ENCODE data around the gene TRAK1.

TRAK1 gene

DNA sequence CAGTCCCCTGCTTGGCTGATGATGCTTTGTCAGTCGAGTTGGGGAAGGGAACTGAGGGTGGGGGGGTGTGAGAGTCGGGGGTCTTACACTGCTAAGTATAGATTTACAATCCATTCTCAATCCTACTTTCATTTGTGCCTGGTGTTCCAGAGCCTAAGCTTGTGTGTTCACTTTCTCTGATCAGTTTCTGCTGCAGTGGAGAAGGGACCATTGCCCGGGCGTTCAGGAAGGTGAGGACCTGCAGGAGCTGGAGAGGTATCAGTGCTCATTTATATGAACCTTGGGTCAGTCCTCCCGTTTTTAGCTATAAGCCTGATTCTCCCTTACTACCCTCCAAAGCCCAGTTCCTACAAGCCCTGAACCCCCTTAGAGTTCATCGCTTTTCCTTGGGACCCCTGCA, 41.0 kb upstream of the TRAK1 start:
- TF ChIP-seq, protein P1, sequence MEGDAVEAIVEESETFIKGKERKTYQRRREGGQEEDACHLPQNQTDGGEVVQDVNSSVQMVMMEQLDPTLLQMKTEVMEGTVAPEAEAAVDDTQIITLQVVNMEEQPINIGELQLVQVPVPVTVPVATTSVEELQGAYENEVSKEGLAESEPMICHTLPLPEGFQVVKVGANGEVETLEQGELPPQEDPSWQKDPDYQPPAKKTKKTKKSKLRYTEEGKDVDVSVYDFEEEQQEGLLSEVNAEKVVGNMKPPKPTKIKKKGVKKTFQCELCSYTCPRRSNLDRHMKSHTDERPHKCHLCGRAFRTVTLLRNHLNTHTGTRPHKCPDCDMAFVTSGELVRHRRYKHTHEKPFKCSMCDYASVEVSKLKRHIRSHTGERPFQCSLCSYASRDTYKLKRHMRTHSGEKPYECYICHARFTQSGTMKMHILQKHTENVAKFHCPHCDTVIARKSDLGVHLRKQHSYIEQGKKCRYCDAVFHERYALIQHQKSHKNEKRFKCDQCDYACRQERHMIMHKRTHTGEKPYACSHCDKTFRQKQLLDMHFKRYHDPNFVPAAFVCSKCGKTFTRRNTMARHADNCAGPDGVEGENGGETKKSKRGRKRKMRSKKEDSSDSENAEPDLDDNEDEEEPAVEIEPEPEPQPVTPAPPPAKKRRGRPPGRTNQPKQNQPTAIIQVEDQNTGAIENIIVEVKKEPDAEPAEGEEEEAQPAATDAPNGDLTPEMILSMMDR (IDR thresholded peaks at IDR 0.05): no peak
- Mint-ChIP-seq H3K36me3 (ENCODE audit: low read depth) (peaks cover 6% of the 10 kb centered on the region), H3K9me3 (no peaks in the 10 kb centered on the region), H3K4me3 (no peak overlapping the region), H3K27ac (no peak overlapping the region), H3K27me3 (ENCODE audit: low read depth, poor library complexity) (peaks cover 2% of the 10 kb centered on the region), H3K4me1 (peaks cover 76% of the 10 kb centered on the region)
- DNase-seq: no peak

DNA sequence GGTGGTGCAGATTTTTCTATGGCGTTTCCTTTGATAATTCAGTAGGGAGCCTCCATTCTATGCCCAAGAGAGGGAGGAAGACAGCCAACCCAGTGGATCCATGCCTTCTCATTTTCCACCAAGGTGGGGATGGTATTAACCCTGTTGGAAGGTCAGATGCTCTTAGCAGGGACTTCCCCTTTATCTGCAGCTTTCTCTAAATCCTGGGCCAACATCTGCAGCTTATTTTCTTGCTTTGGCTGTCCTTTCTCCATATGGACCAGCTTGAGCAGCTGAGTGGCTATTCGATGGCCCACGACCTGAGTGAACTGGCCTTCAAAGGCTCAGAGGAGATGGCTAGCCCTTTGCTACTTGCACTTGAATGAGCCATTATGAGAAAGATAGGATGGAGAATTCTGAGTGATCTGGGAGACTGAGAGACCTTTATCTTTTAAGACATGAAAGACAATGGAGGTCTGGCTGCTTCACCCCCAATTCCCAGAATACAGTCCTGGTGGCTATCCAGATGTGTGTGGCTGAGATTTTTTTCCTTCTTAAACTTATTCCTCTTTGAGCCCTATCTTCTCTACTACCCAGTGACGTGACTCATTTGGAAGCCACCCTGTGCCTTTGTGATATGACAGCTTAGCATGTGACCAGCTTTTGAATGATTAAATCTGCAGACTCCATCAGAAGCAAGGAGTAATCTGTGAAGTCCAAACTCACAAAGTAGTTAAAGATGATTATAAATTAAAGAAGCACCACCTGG, 39.6 kb upstream of the TRAK1 start:
- H3K9me3 Mint-ChIP-seq: no peaks in the 10 kb centered on the region
- H3K4me1 Mint-ChIP-seq: peaks cover 69% of the 10 kb centered on the region
- no peak overlapping the region for H3K27ac Mint-ChIP-seq
- H3K36me3 Mint-ChIP-seq (ENCODE audit: low read depth): peaks cover 13% of the 10 kb centered on the region
- no peak for DNase-seq
- peaks cover 2% of the 10 kb centered on the region for H3K27me3 Mint-ChIP-seq (ENCODE audit: low read depth, poor library complexity)
- H3K4me3 Mint-ChIP-seq: no peak overlapping the region
- TF ChIP-seq, protein P1 (IDR thresholded peaks at IDR 0.05): no peak

DNA sequence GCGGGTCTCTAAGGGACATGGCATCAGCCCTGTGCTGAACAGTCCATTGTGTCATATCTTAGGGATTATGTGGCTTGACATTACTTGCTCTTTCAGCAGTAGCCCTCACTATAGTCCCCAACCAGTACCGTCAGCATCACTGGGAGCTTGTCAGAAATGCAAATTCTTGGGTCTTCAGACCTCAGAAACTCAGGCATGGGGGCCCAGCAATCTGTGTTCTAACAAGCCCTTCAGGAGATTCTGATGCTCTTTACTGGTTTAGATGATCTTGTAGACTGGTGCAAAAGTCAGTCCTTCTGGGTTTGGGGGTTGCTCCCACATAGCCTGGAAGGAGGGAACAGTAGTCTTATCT, 39.0 kb upstream of the TRAK1 start:
- Mint-ChIP-seq H3K36me3 (ENCODE audit: low read depth) (peaks cover 13% of the 10 kb centered on the region), H3K27me3 (ENCODE audit: low read depth, poor library complexity) (peaks cover 2% of the 10 kb centered on the region), H3K9me3 (no peaks in the 10 kb centered on the region), H3K4me1 (peaks cover 71% of the 10 kb centered on the region), H3K4me3 (no peak overlapping the region), H3K27ac (peak overlapping the region; percentile 93)
- TF ChIP-seq, protein P1 (IDR thresholded peaks at IDR 0.05): no peak
- DNase-seq: no peak

DNA sequence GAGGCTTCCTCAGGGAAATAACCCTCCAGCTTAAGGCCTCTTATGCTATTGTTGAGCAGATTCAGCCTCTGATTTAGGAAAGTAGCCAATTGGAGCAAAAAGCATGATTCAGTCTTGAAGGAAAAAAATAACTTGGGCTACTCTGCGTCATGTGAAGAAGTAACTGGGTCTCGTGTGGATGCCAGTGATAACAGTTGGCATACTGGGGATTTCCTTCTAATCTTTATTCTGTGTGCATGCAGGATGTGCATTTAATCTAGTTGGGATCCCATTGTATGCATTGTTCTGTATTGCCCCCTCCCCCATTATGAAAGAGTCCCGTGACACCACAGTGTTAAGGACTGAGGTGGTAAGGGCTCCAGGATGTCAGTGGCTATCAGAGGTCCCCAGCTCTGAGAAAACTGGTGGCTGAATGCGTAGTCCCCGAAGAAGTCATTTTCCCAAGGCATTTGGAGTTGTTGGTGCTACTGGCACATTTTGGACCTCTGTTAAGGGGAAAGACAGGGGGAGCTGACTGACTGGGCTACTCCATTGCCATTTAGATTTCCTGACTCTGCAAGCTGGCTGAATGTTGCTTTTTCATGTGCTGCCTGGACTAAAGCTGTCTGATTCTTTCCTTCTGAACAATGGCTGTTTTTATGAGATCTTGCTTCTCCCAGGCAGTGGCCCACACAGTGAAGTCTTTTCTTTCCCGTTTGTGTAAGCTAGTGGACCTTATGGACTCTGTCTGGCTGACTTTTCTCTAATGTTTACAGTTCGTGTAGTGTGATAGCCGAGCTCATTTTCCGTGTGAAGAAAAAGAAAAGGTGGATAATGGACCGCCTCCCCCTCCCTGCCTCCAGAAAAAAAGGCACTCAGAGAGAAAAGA, 38.4 kb upstream of the TRAK1 start:
- peaks cover 13% of the 10 kb centered on the region for H3K36me3 Mint-ChIP-seq (ENCODE audit: low read depth)
- peak overlapping the region; percentile 9 for H3K4me3 Mint-ChIP-seq
- peaks cover 2% of the 10 kb centered on the region for H3K27me3 Mint-ChIP-seq (ENCODE audit: low read depth, poor library complexity)
- H3K9me3 Mint-ChIP-seq: no peaks in the 10 kb centered on the region
- no peak for DNase-seq
- peak overlapping the region; percentile 93 for H3K27ac Mint-ChIP-seq
- peaks cover 73% of the 10 kb centered on the region for H3K4me1 Mint-ChIP-seq
- TF ChIP-seq, protein P1 (IDR thresholded peaks at IDR 0.05): no peak

DNA sequence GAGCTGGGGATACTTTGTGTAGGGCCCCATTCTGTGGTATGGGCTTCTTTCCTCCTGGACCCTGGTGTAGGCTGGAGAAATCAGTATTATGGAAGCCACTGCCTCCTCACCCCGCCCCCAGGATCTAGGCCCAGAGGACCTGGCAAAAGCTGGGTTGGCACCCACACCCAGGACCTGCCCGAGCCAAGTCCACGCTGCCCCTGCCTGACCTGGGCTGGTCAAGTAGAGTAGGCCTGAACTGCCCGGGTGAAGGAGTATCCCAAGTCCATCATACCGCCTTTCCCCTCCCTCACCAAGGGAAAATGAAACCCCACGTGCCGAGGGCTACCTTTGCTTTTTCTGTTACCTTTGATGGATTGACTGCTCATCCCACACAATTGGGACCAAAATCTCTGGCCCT, 37.7 kb upstream of the TRAK1 start:
- no peak overlapping the region for H3K27ac Mint-ChIP-seq
- H3K27me3 Mint-ChIP-seq (ENCODE audit: low read depth, poor library complexity): peaks cover 2% of the 10 kb centered on the region
- H3K36me3 Mint-ChIP-seq (ENCODE audit: low read depth): peaks cover 13% of the 10 kb centered on the region
- peaks cover 70% of the 10 kb centered on the region for H3K4me1 Mint-ChIP-seq
- H3K4me3 Mint-ChIP-seq: no peak overlapping the region
- no peaks in the 10 kb centered on the region for H3K9me3 Mint-ChIP-seq
- TF ChIP-seq, protein P1 (IDR thresholded peaks at IDR 0.05): no peak
- DNase-seq: no peak
